ENCODE measurements around the gene DIPK1A.

DNA sequence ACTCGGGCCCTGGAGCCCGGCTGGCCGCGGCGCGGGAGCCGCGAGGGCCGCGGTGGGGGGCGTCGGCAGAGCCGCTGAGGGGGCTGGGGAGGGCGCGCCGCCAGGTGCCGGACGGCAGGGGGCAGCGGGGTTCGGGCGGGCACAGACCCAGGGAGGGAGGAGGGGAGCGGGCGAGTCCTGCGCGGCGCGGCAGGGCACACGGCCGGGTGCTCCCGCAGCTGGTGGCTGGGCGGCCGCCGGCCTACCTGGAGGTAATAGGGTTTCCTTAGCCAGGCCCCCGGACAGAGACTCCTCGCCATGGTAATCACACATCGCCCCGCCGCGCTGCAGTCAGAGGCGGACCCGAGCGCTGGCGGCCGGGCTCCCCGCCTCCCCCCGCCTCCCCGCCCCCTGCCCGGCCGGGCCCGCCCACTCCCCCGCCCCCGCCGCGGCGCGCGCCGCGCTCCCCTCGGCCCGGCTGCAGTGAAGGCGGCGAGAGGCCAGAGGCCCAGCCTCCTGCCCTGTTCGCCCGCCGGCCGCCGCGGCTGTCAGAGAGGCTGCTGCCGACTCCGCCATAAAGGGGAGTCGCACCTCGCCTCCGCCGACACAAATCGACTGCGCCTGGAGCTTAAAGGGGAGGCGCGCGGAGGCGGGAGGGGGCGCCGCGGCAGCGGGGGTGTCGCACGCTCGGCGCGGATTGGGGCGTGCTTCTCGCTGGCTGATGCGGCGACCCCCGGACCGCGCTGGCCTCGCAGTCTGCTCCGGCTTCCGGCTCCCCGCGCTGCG is at the start of gene DIPK1A:
- TF ChIP-seq, protein P1, sequence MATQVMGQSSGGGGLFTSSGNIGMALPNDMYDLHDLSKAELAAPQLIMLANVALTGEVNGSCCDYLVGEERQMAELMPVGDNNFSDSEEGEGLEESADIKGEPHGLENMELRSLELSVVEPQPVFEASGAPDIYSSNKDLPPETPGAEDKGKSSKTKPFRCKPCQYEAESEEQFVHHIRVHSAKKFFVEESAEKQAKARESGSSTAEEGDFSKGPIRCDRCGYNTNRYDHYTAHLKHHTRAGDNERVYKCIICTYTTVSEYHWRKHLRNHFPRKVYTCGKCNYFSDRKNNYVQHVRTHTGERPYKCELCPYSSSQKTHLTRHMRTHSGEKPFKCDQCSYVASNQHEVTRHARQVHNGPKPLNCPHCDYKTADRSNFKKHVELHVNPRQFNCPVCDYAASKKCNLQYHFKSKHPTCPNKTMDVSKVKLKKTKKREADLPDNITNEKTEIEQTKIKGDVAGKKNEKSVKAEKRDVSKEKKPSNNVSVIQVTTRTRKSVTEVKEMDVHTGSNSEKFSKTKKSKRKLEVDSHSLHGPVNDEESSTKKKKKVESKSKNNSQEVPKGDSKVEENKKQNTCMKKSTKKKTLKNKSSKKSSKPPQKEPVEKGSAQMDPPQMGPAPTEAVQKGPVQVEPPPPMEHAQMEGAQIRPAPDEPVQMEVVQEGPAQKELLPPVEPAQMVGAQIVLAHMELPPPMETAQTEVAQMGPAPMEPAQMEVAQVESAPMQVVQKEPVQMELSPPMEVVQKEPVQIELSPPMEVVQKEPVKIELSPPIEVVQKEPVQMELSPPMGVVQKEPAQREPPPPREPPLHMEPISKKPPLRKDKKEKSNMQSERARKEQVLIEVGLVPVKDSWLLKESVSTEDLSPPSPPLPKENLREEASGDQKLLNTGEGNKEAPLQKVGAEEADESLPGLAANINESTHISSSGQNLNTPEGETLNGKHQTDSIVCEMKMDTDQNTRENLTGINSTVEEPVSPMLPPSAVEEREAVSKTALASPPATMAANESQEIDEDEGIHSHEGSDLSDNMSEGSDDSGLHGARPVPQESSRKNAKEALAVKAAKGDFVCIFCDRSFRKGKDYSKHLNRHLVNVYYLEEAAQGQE (IDR thresholded peaks at IDR 0.05; ENCODE audit: insufficient read depth in 1 of 2, low read depth in 2 of 2, low read length in 1 of 2): no peak
- no peak; the same call in 1 of the 2 replicates for TF ChIP-seq CTCF (IDR thresholded peaks at IDR 0.05)

Measured in Panc1 (cell line).